ENCODE results near the gene SPRR3.
"Not testable (repeated sequence)": the region's sequence is repeated elsewhere in the genome, so short reads cannot be mapped to it uniquely, and the experiment has no call there.

The SPRR3 gene

GRCh38 chr1:152982076-152982475 is 19.5 kb upstream of the SPRR3 start:
- in situ Hi-C loops (cut with MboI; ENCODE audit: low sequenced_read_pairs) = no loop called here

GRCh38 chr1:152983234-152983633 is 18.3 kb upstream of the SPRR3 start:
- in situ Hi-C loops (cut with MboI; ENCODE audit: low sequenced_read_pairs) = no loop called here

- in situ Hi-C loops (cut with MboI; ENCODE audit: low sequenced_read_pairs) = no loop called here
These were observed 17.8 kb upstream of the SPRR3 start, which contains the start of gene SPRR1A for GRCh38 chr1:152983743-152984142. TSS of gene SPRR1A (plus strand) at chr1:152984081. CDS start at chr1:152985231, 1,150 bp downstream.

- in situ Hi-C loops (cut with MboI; ENCODE audit: low sequenced_read_pairs) = no loop called here
These were observed 15.0 kb upstream of the SPRR3 start for GRCh38 chr1:152986578-152986977.

- in situ Hi-C loops (cut with MboI; ENCODE audit: low sequenced_read_pairs) = no loop called here
These were observed 8.4 kb upstream of the SPRR3 start for GRCh38 chr1:152993186-152993585.

- in situ Hi-C loops (cut with MboI; ENCODE audit: low sequenced_read_pairs) = no loop called here
These were observed 5.7 kb upstream of the SPRR3 start for GRCh38 chr1:152995842-152996241.

- in situ Hi-C loops (cut with MboI; ENCODE audit: low sequenced_read_pairs) = no loop called here
These were observed 4.7 kb upstream of the SPRR3 start for GRCh38 chr1:152996633-152997400.

- in situ Hi-C loops (cut with MboI; ENCODE audit: low sequenced_read_pairs) = no loop called here
These were observed 3.6 kb upstream of the SPRR3 start for GRCh38 chr1:152997901-152998300.

GRCh38 chr1:152998476-152998875 is 3.1 kb upstream of the SPRR3 start:
- in situ Hi-C loops (cut with MboI; ENCODE audit: low sequenced_read_pairs) = no loop called here

GRCh38 chr1:152999818-153000217 is 1.7 kb upstream of the SPRR3 start:
- in situ Hi-C loops (cut with MboI; ENCODE audit: low sequenced_read_pairs) = no loop called here

- in situ Hi-C loops (cut with MboI; ENCODE audit: low sequenced_read_pairs) = no loop called here
These were observed 1.3 kb upstream of the SPRR3 start for GRCh38 chr1:153000294-153000693.

GRCh38 chr1:153011235-153011758 is 9.7 kb downstream of the SPRR3 start:
- in situ Hi-C loops (cut with MboI; ENCODE audit: low sequenced_read_pairs) = not testable (repeated sequence)

- in situ Hi-C loops (cut with MboI; ENCODE audit: low sequenced_read_pairs) = not testable (repeated sequence)
These were observed 20.3 kb downstream of the SPRR3 start for GRCh38 chr1:153021829-153022228.

GRCh38 chr1:153022340-153022739 is 20.8 kb downstream of the SPRR3 start:
- in situ Hi-C loops (cut with MboI; ENCODE audit: low sequenced_read_pairs) = not testable (repeated sequence)

GRCh38 chr1:153023109-153023508 is 21.6 kb downstream of the SPRR3 start:
- in situ Hi-C loops (cut with MboI; ENCODE audit: low sequenced_read_pairs) = no loop called here

- in situ Hi-C loops (cut with MboI; ENCODE audit: low sequenced_read_pairs) = no loop called here
These were observed 22.9 kb downstream of the SPRR3 start for GRCh38 chr1:153024413-153024812.

- in situ Hi-C loops (cut with MboI; ENCODE audit: low sequenced_read_pairs) = no loop called here
These were observed 24.2 kb downstream of the SPRR3 start for GRCh38 chr1:153025797-153026196.

GRCh38 chr1:153028766-153029165 is 27.2 kb downstream of the SPRR3 start:
- in situ Hi-C loops (cut with MboI; ENCODE audit: low sequenced_read_pairs) = no loop called here

GRCh38 chr1:153030895-153031294 is 29.3 kb downstream of the SPRR3 start, which contains the start of gene SPRR1B:
TSS of gene SPRR1B (plus strand) at chr1:153031203. CDS start at chr1:153032346, 1,143 bp downstream.
- in situ Hi-C loops (cut with MboI; ENCODE audit: low sequenced_read_pairs) = no loop called here

- in situ Hi-C loops (cut with MboI; ENCODE audit: low sequenced_read_pairs) = no loop called here
These were observed 30.5 kb downstream of the SPRR3 start for GRCh38 chr1:153032073-153032472.

- in situ Hi-C loops (cut with MboI; ENCODE audit: low sequenced_read_pairs) = no loop called here
These were observed 31.2 kb downstream of the SPRR3 start for GRCh38 chr1:153032677-153033308.

- in situ Hi-C loops (cut with MboI; ENCODE audit: low sequenced_read_pairs) = no loop called here
These were observed 33.7 kb downstream of the SPRR3 start for GRCh38 chr1:153035211-153035610.

All from HL-60/S4 treated with phorbol 12-myristate 13-acetate at 8.2 ng/mL for 4 days and 3 days (cell line).